ENCODE data around the gene MECP2. TPM values are rescaled to one million over a fixed set of nuclear protein-coding genes. Genes with fewer than 3 reads are reported as not detected.

The MECP2 gene
- total and polyA plus RNA-seq, 2 of the 13 experiments (the other 11 are each of a cell fraction or from before 2014, with no cell fraction given) = 7.9 to 18.1 TPM

DNA sequence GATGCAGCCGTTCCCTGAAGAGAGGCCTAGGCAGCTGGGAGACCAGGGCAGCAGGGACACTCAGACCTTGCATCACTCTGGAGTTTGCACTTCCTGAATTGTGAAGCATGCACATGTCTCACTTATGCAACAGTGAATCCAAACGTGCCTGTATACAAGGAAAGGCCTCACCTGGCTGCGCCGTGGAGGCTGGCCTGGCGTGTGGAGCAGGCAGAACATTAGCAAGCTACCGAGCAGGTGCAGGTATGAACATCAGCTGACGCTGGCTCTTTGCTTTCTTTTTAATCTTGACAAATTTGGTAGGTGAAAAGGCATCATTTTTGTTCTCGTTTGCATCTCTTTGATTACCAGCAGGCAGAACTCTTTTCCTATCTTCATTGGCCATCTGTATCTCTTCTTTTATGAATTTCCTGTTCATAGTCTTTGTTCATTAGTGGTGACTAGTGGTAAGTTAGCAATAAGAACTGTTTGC lies 40.7 kb downstream of the MECP2 start (continued):
- TF ChIP-seq, protein P1, sequence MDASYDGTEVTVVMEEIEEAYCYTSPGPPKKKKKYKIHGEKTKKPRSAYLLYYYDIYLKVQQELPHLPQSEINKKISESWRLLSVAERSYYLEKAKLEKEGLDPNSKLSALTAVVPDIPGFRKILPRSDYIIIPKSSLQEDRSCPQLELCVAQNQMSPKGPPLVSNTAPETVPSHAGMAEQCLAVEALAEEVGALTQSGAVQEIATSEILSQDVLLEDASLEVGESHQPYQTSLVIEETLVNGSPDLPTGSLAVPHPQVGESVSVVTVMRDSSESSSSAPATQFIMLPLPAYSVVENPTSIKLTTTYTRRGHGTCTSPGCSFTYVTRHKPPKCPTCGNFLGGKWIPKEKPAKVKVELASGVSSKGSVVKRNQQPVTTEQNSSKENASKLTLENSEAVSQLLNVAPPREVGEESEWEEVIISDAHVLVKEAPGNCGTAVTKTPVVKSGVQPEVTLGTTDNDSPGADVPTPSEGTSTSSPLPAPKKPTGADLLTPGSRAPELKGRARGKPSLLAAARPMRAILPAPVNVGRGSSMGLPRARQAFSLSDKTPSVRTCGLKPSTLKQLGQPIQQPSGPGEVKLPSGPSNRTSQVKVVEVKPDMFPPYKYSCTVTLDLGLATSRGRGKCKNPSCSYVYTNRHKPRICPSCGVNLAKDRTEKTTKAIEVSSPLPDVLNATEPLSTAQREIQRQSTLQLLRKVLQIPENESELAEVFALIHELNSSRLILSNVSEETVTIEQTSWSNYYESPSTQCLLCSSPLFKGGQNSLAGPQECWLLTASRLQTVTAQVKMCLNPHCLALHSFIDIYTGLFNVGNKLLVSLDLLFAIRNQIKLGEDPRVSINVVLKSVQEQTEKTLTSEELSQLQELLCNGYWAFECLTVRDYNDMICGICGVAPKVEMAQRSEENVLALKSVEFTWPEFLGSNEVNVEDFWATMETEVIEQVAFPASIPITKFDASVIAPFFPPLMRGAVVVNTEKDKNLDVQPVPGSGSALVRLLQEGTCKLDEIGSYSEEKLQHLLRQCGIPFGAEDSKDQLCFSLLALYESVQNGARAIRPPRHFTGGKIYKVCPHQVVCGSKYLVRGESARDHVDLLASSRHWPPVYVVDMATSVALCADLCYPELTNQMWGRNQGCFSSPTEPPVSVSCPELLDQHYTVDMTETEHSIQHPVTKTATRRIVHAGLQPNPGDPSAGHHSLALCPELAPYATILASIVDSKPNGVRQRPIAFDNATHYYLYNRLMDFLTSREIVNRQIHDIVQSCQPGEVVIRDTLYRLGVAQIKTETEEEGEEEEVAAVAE (CRISPR knock-in tag; IDR thresholded peaks at IDR 0.05; ENCODE audit: borderline replicate concordance) = peak; percentile 75
- TF ChIP-seq FOSL2 (CRISPR knock-in tag; IDR thresholded peaks at IDR 0.05) (peak; percentile 87), NR2C2 (CRISPR knock-in tag; IDR thresholded peaks at IDR 0.05; ENCODE audit: borderline replicate concordance) (peak; percentile 56), ZNF543 (CRISPR knock-in tag; IDR thresholded peaks at IDR 0.05) (0 out of 2 replicates have a peak, but pooled peaks have one; percentile 50)
- TF ChIP-seq, protein P2, sequence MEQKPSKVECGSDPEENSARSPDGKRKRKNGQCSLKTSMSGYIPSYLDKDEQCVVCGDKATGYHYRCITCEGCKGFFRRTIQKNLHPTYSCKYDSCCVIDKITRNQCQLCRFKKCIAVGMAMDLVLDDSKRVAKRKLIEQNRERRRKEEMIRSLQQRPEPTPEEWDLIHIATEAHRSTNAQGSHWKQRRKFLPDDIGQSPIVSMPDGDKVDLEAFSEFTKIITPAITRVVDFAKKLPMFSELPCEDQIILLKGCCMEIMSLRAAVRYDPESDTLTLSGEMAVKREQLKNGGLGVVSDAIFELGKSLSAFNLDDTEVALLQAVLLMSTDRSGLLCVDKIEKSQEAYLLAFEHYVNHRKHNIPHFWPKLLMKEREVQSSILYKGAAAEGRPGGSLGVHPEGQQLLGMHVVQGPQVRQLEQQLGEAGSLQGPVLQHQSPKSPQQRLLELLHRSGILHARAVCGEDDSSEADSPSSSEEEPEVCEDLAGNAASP (CRISPR knock-in tag; IDR thresholded peaks at IDR 0.05; ENCODE audit: borderline replicate concordance) = peak; percentile 82; the same call in 1 of the 2 replicates
- TF ChIP-seq, protein P3, sequence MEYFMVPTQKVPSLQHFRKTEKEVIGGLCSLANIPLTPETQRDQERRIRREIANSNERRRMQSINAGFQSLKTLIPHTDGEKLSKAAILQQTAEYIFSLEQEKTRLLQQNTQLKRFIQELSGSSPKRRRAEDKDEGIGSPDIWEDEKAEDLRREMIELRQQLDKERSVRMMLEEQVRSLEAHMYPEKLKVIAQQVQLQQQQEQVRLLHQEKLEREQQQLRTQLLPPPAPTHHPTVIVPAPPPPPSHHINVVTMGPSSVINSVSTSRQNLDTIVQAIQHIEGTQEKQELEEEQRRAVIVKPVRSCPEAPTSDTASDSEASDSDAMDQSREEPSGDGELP (IDR thresholded peaks at IDR 0.05; ENCODE audit: borderline replicate concordance, low read depth) = peak; percentile 80; the same call in 1 of the 2 replicates
- TF ChIP-seq, protein P4, sequence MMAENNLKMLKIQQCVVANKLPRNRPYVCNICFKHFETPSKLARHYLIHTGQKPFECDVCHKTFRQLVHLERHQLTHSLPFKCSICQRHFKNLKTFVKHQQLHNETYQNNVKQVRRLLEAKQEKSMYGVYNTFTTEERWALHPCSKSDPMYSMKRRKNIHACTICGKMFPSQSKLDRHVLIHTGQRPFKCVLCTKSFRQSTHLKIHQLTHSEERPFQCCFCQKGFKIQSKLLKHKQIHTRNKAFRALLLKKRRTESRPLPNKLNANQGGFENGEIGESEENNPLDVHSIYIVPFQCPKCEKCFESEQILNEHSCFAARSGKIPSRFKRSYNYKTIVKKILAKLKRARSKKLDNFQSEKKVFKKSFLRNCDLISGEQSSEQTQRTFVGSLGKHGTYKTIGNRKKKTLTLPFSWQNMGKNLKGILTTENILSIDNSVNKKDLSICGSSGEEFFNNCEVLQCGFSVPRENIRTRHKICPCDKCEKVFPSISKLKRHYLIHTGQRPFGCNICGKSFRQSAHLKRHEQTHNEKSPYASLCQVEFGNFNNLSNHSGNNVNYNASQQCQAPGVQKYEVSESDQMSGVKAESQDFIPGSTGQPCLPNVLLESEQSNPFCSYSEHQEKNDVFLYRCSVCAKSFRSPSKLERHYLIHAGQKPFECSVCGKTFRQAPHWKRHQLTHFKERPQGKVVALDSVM (CRISPR knock-in tag; IDR thresholded peaks at IDR 0.05) = peak; percentile 78
- TF ChIP-seq, protein P5, sequence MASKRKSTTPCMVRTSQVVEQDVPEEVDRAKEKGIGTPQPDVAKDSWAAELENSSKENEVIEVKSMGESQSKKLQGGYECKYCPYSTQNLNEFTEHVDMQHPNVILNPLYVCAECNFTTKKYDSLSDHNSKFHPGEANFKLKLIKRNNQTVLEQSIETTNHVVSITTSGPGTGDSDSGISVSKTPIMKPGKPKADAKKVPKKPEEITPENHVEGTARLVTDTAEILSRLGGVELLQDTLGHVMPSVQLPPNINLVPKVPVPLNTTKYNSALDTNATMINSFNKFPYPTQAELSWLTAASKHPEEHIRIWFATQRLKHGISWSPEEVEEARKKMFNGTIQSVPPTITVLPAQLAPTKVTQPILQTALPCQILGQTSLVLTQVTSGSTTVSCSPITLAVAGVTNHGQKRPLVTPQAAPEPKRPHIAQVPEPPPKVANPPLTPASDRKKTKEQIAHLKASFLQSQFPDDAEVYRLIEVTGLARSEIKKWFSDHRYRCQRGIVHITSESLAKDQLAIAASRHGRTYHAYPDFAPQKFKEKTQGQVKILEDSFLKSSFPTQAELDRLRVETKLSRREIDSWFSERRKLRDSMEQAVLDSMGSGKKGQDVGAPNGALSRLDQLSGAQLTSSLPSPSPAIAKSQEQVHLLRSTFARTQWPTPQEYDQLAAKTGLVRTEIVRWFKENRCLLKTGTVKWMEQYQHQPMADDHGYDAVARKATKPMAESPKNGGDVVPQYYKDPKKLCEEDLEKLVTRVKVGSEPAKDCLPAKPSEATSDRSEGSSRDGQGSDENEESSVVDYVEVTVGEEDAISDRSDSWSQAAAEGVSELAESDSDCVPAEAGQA (IDR thresholded peaks at IDR 0.05; ENCODE audit: low read depth) = no peak
- TF ChIP-seq, protein P5 (CRISPR knock-in tag; IDR thresholded peaks at IDR 0.05; ENCODE audit: borderline replicate concordance) = no peak
- TF ChIP-seq, protein P6, sequence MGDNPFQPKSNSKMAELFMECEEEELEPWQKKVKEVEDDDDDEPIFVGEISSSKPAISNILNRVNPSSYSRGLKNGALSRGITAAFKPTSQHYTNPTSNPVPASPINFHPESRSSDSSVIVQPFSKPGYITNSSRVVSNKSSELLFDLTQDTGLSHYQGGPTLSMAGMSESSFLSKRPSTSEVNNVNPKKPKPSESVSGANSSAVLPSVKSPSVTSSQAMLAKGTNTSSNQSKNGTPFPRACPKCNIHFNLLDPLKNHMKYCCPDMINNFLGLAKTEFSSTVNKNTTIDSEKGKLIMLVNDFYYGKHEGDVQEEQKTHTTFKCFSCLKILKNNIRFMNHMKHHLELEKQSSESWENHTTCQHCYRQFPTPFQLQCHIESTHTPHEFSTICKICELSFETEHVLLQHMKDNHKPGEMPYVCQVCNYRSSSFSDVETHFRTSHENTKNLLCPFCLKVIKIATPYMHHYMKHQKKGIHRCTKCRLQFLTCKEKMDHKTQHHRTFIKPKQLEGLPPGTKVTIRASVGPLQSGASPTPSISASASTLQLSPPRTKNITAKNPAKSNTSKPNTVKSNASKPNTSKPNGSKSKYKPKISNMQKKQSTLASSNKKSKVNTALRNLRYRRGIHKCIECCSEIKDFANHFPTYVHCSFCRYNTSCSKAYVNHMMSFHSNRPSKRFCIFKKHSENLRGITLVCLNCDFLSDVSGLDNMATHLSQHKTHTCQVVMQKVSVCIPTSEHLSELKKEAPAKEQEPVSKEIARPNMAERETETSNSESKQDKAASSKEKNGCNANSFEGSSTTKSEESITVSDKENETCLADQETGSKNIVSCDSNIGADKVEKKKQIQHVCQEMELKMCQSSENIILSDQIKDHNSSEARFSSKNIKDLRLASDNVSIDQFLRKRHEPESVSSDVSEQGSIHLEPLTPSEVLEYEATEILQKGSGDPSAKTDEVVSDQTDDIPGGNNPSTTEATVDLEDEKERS (CRISPR knock-in tag; IDR thresholded peaks at IDR 0.05) = 0 out of 2 replicates have a peak, but pooled peaks have one; percentile 53
